ENCODE results near the gene ZNF823.
"Not testable (repeated sequence)": the region's sequence is repeated elsewhere in the genome, so short reads cannot be mapped to it uniquely, and the experiment has no call there.

The ZNF823 gene

GRCh38 chr19:11738746-11739620 is at the start of gene ZNF823:
TSS of gene ZNF823 (minus strand) at chr19:11738946. CDS start at chr19:11738819, 127 bp downstream.
- peak; percentile 99 for DNase-seq

- DNase-seq = no peak
These were observed 48.8 kb upstream of the ZNF823 start for GRCh38 chr19:11787536-11787935.

- no peak for DNase-seq
These were observed 45.6 kb upstream of the ZNF823 start for GRCh38 chr19:11784356-11784755.

- no peak for DNase-seq
These were observed 45.0 kb upstream of the ZNF823 start for GRCh38 chr19:11783767-11784166.

- DNase-seq = no peak
These were observed 42.7 kb upstream of the ZNF823 start for GRCh38 chr19:11781295-11782057.

- DNase-seq = no peak
These were observed 41.8 kb upstream of the ZNF823 start for GRCh38 chr19:11780431-11781020.

GRCh38 chr19:11776669-11777068 is 37.9 kb upstream of the ZNF823 start:
- not testable (repeated sequence) for DNase-seq

- DNase-seq = not testable (repeated sequence)
These were observed 32.8 kb upstream of the ZNF823 start for GRCh38 chr19:11771520-11771919.

GRCh38 chr19:11769995-11770394 is 31.2 kb upstream of the ZNF823 start:
- DNase-seq = no peak

- DNase-seq = no peak
These were observed 28.9 kb upstream of the ZNF823 start for GRCh38 chr19:11767633-11768133.

- peak; percentile 94 for DNase-seq
These were observed 28.1 kb upstream of the ZNF823 start, which contains the start of gene ZNF441 for GRCh38 chr19:11766597-11767591. TSS of gene ZNF441 (plus strand) at chr19:11767000. CDS start at chr19:11767194, 194 bp downstream.

GRCh38 chr19:11763611-11764010 is 24.9 kb upstream of the ZNF823 start:
- no peak for DNase-seq

GRCh38 chr19:11763117-11763516 is 24.4 kb upstream of the ZNF823 start:
- no peak for DNase-seq

GRCh38 chr19:11759805-11760204 is 21.1 kb upstream of the ZNF823 start:
- DNase-seq = no peak

GRCh38 chr19:11756965-11757364 is 18.2 kb upstream of the ZNF823 start:
- no peak for DNase-seq

- DNase-seq = no peak
These were observed 15.9 kb upstream of the ZNF823 start for GRCh38 chr19:11754663-11755062.

GRCh38 chr19:11752244-11752736 is 13.5 kb upstream of the ZNF823 start:
- no peak for DNase-seq

- DNase-seq = no peak
These were observed 11.0 kb upstream of the ZNF823 start for GRCh38 chr19:11749751-11750150.

- DNase-seq = no peak
These were observed 8.5 kb upstream of the ZNF823 start for GRCh38 chr19:11747277-11747676.

GRCh38 chr19:11745869-11746268 is 7.1 kb upstream of the ZNF823 start:
- no peak for DNase-seq

GRCh38 chr19:11737964-11738745 is 591 bp downstream of the ZNF823 start:
- DNase-seq = no peak

Data from NCI-H2029 (cell line).